Measurements from ENCODE around the gene EIF4G3.

The EIF4G3 gene

GRCh38 chr1:21165646-21166045 is 11.1 kb downstream of the EIF4G3 start:
- Histone ChIP-seq H3K79me2 (ENCODE audit: insufficient read depth, low read length) (peaks cover 37% of the 10 kb centered on the region), H3K9me3 (ENCODE audit: low read length) (no peaks in the 10 kb centered on the region), H3K27me3 (ENCODE audit: insufficient read depth, low read length) (no peaks in the 10 kb centered on the region), H3K9me2 (ENCODE audit: low read depth, low read length) (no peaks in the 10 kb centered on the region), H3F3A (ENCODE audit: insufficient read depth, low read length) (no peaks in the 10 kb centered on the region), H4K20me1 (ENCODE audit: insufficient read depth, low read length) (no peaks in the 10 kb centered on the region), H3K4me1 (ENCODE audit: insufficient read depth, low read length, severe bottlenecking) (no peaks in the 10 kb centered on the region), H2AFZ (ENCODE audit: low read length) (no peak overlapping the region), H3K4me2 (ENCODE audit: low read length) (no peak overlapping the region), H3K27ac (ENCODE audit: low read depth, low read length, poor library complexity, severe bottlenecking) (no peak overlapping the region), H3K4me3 (ENCODE audit: low read depth, low read length, poor library complexity, severe bottlenecking) (no peak overlapping the region), H3K36me3 (ENCODE audit: insufficient read depth, low read length) (peaks cover 81% of the 10 kb centered on the region), H3K9ac (ENCODE audit: low read length) (no peak overlapping the region)
- no peak for TF ChIP-seq CTCF (IDR thresholded peaks at IDR 0.05; ENCODE audit: low read length)

DNA sequence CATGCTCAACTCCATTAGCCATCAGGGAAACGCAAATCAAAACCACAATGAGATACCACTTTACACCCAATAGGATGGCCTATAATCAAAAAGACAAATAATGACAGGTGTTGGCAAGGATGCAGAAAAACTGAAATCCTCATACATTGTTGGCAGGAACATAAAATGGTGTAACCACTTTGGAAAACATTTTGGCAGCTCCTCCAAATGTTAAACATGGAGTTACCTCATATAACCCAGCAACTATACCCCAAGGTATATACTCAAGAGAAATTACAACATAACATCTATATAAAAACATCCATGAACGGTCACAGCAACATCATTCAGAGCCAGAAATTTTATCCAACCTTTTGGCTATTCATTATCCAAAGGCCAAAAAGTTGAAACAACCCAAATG is 11.6 kb downstream of the EIF4G3 start:
- H3K9ac ChIP-seq (ENCODE audit: low read length): no peak overlapping the region
- H3K9me2 ChIP-seq (ENCODE audit: low read depth, low read length): no peaks in the 10 kb centered on the region

GRCh38 chr1:21164266-21164665 is 12.4 kb downstream of the EIF4G3 start:
- H4K20me1 ChIP-seq (ENCODE audit: insufficient read depth, low read length): no peaks in the 10 kb centered on the region
- no peaks in the 10 kb centered on the region for H3K9me3 ChIP-seq (ENCODE audit: low read length)
- no peak overlapping the region for H3K9ac ChIP-seq (ENCODE audit: low read length)
- TF ChIP-seq EZH2 (IDR thresholded peaks at IDR 0.05; ENCODE audit: borderline replicate concordance, low read length) (no peak), CTCF (IDR thresholded peaks at IDR 0.05; ENCODE audit: low read length) (no peak)
- H3K27me3 ChIP-seq (ENCODE audit: insufficient read depth, low read length): no peaks in the 10 kb centered on the region
- H3K4me1 ChIP-seq (ENCODE audit: insufficient read depth, low read length, severe bottlenecking): no peaks in the 10 kb centered on the region
- no peak overlapping the region for H3K4me2 ChIP-seq (ENCODE audit: low read length)
- H3F3A ChIP-seq (ENCODE audit: insufficient read depth, low read length): no peaks in the 10 kb centered on the region
- peaks cover 83% of the 10 kb centered on the region for H3K36me3 ChIP-seq (ENCODE audit: insufficient read depth, low read length)
- no peaks in the 10 kb centered on the region for H3K9me2 ChIP-seq (ENCODE audit: low read depth, low read length)
- H3K79me2 ChIP-seq (ENCODE audit: insufficient read depth, low read length): peaks cover 39% of the 10 kb centered on the region
- no peak overlapping the region for H3K27ac ChIP-seq (ENCODE audit: low read depth, low read length, poor library complexity, severe bottlenecking)
- H3K4me3 ChIP-seq (ENCODE audit: low read depth, low read length, poor library complexity, severe bottlenecking): no peak overlapping the region
- no peak overlapping the region for H2AFZ ChIP-seq (ENCODE audit: low read length)

More for the DNA sequence above, 11.6 kb downstream of the EIF4G3 start:
- Histone ChIP-seq H3K27me3 (ENCODE audit: insufficient read depth, low read length) (no peaks in the 10 kb centered on the region), H3K79me2 (ENCODE audit: insufficient read depth, low read length) (peaks cover 42% of the 10 kb centered on the region), H3K9me3 (ENCODE audit: low read length) (no peaks in the 10 kb centered on the region), H3K4me1 (ENCODE audit: insufficient read depth, low read length, severe bottlenecking) (no peaks in the 10 kb centered on the region), H3K4me3 (ENCODE audit: low read depth, low read length, poor library complexity, severe bottlenecking) (no peak overlapping the region), H3K27ac (ENCODE audit: low read depth, low read length, poor library complexity, severe bottlenecking) (no peak overlapping the region), H3F3A (ENCODE audit: insufficient read depth, low read length) (no peaks in the 10 kb centered on the region), H3K4me2 (ENCODE audit: low read length) (no peak overlapping the region), H4K20me1 (ENCODE audit: insufficient read depth, low read length) (no peaks in the 10 kb centered on the region), H3K36me3 (ENCODE audit: insufficient read depth, low read length) (peaks cover 82% of the 10 kb centered on the region), H2AFZ (ENCODE audit: low read length) (no peak overlapping the region)
- TF ChIP-seq CTCF (IDR thresholded peaks at IDR 0.05; ENCODE audit: low read length) (no peak), EZH2 (IDR thresholded peaks at IDR 0.05; ENCODE audit: borderline replicate concordance, low read length) (no peak)

Measured in OCI-LY1 (cell line).